Esophagus (tissue), 2 donors: Measurements from ENCODE around the gene SUSD6. TPM values are rescaled to one million over a fixed set of nuclear protein-coding genes. Genes with fewer than 3 reads are reported as not detected.

ENCODE experiments used
- H3K27ac ChIP-seq, 2 donors: one replicate each; pipeline ENCODE4 v1.5.1; 2013; ENCODE audit warnings: low read depth in 2 of 2, mild to moderate bottlenecking in 2 of 2, inconsistent platforms in 1 of 2, low read length in 1 of 2, moderate library complexity in 1 of 2
- H3K27me3 ChIP-seq, 2 donors: one replicate each; pipeline ENCODE4 v1.6.1; 2013; ENCODE audit warnings: low read length in 2 of 2, control low read depth in 1 of 2, mild to moderate bottlenecking in 1 of 2; ENCODE audit not compliant: insufficient read depth in 2 of 2, control insufficient read depth in 1 of 2
- H3K36me3 ChIP-seq, 2 donors: one replicate each; pipeline ENCODE4 v1.6.1; 2013; ENCODE audit warnings: low read length in 1 of 2; ENCODE audit not compliant: control insufficient read depth in 2 of 2, insufficient read depth in 2 of 2
- H3K4me1 ChIP-seq, 2 donors: one replicate each; pipeline ENCODE4 v1.6.1; 2013; ENCODE audit warnings: low read length in 1 of 2; ENCODE audit not compliant: control insufficient read depth in 2 of 2, insufficient read depth in 2 of 2
- H3K4me3 ChIP-seq, 2 donors: one replicate each; pipeline ENCODE4 v1.5.1; 2013; ENCODE audit warnings: low read length in 2 of 2, mild to moderate bottlenecking in 2 of 2, low read depth in 1 of 2, moderate library complexity in 1 of 2
- H3K9me3 ChIP-seq, 2 donors: one replicate each; pipeline ENCODE4 v1.6.1; 2013; ENCODE audit warnings: mild to moderate bottlenecking in 2 of 2, low read depth in 1 of 2, low read length in 1 of 2, moderate library complexity in 1 of 2; ENCODE audit not compliant: control insufficient read depth in 2 of 2, insufficient read depth in 1 of 2
- WGBS, 2 donors: extraction: QIAGEN DNeasy Blood & Tissue Kit; methylation state at CpG; one replicate each; pipeline ENCODE4 v1.1.7; 2013; 5-methylcytosine and 5-hydroxymethylcytosine counted together
- polyA plus RNA-seq, 2 donors: library from polyadenylated mRNA; stranded (reverse); fragments of 200-250 nt; gene quantifications; one replicate each; pipeline ENCODE4 v1.2.3, GENCODE V29; 2013
- donor health status: healthy with polysubstance abuse.
- donor health status: Bipolar disorder and iron deficiency.

Gene SUSD6
- polyA plus RNA-seq, 2 donors = 16.2 to 30.3 TPM

- H3K27ac ChIP-seq = peak overlapping the region; percentile 85 to 95
- peaks cover 0 to 8% of the 10 kb centered on the region in 2 donors for H3K4me1 ChIP-seq
- peak overlapping the region; percentile 13 to 87 for H3K4me3 ChIP-seq
- 12 to 14% methylated on average over 9 of the region's 9 CpGs for WGBS, 2 donors
- no peaks in the 10 kb centered on the region for H3K9me3 ChIP-seq
- H3K27me3 ChIP-seq = no peaks in the 10 kb centered on the region
- no peaks in the 10 kb centered on the region for H3K36me3 ChIP-seq
These were observed 4.4 kb downstream of the SUSD6 start for GRCh38 chr14:69615496-69616407.

- Histone ChIP-seq H3K4me3 (peak overlapping the region in 1 of 2 donors; percentile 87), H3K27ac (peak overlapping the region; percentile 85 to 95), H3K36me3 (no peaks in the 10 kb centered on the region), H3K9me3 (no peaks in the 10 kb centered on the region), H3K27me3 (no peaks in the 10 kb centered on the region), H3K4me1 (peaks cover 0 to 10% of the 10 kb centered on the region in 2 donors)
- 34 to 51% methylated on average over 1 of the region's 1 CpG for WGBS, 2 donors
These were observed 5.0 kb downstream of the SUSD6 start for GRCh38 chr14:69616408-69616773.

GRCh38 chr14:69617796-69618195 is 6.4 kb downstream of the SUSD6 start:
- WGBS, 2 donors = 24 to 43% methylated on average over 1 of the region's 1 CpG
- Histone ChIP-seq H3K27ac (peak overlapping the region; percentile 29 to 67), H3K4me1 (peaks cover 0 to 10% of the 10 kb centered on the region in 2 donors), H3K36me3 (no peaks in the 10 kb centered on the region), H3K4me3 (no peak overlapping the region), H3K9me3 (no peaks in the 10 kb centered on the region), H3K27me3 (no peaks in the 10 kb centered on the region)

GRCh38 chr14:69619012-69619411 is 7.6 kb downstream of the SUSD6 start:
- Histone ChIP-seq H3K4me1 (peaks cover 0 to 10% of the 10 kb centered on the region in 2 donors), H3K9me3 (no peaks in the 10 kb centered on the region), H3K4me3 (peak overlapping the region in 1 of 2 donors; percentile 5), H3K36me3 (no peaks in the 10 kb centered on the region), H3K27ac (peak overlapping the region in 1 of 2 donors; percentile 41), H3K27me3 (no peaks in the 10 kb centered on the region)
- WGBS, 2 donors = 22 to 38% methylated on average over 4 of the region's 4 CpGs

GRCh38 chr14:69620211-69620611 is 8.8 kb downstream of the SUSD6 start:
- Histone ChIP-seq H3K4me3 (no peak overlapping the region), H3K4me1 (peaks cover 0 to 5% of the 10 kb centered on the region in 2 donors), H3K27ac (no peak overlapping the region), H3K36me3 (no peaks in the 10 kb centered on the region), H3K27me3 (no peaks in the 10 kb centered on the region), H3K9me3 (no peaks in the 10 kb centered on the region)
- WGBS, 2 donors = 41 to 49% methylated on average over 5 of the region's 5 CpGs

GRCh38 chr14:69620981-69621380 is 9.6 kb downstream of the SUSD6 start:
- no peaks in the 10 kb centered on the region for H3K27me3 ChIP-seq

GRCh38 chr14:69624136-69624535 is 12.7 kb downstream of the SUSD6 start:
- no peaks in the 10 kb centered on the region for H3K9me3 ChIP-seq
- H3K27ac ChIP-seq = no peak overlapping the region
- no peaks in the 10 kb centered on the region for H3K27me3 ChIP-seq
- H3K36me3 ChIP-seq = no peaks in the 10 kb centered on the region
- no peak overlapping the region for H3K4me3 ChIP-seq
- 88 to 93% methylated on average over 4 of the region's 4 CpGs for WGBS, 2 donors
- H3K4me1 ChIP-seq = peaks cover under 1 to 5% of the 10 kb centered on the region in 2 donors

More at GRCh38 chr14:69620981-69621380, 9.6 kb downstream of the SUSD6 start:
- H3K36me3 ChIP-seq = no peaks in the 10 kb centered on the region
- peaks cover 0 to 5% of the 10 kb centered on the region in 2 donors for H3K4me1 ChIP-seq
- 72 to 82% methylated on average over 2 of the region's 2 CpGs for whole genome bisulfite sequencing, 2 donors
- no peak overlapping the region for H3K4me3 ChIP-seq
- peak overlapping the region in 1 of 2 donors; percentile 49 for H3K27ac ChIP-seq
- no peaks in the 10 kb centered on the region for H3K9me3 ChIP-seq

- 37 to 44% methylated on average over 11 of the region's 11 CpGs for WGBS, 2 donors
- Histone ChIP-seq H3K9me3 (no peaks in the 10 kb centered on the region), H3K4me3 (no peak overlapping the region), H3K4me1 (peaks cover 4 to 10% of the 10 kb centered on the region in 2 donors), H3K27ac (peak overlapping the region; percentile 18 to 50), H3K36me3 (no peaks in the 10 kb centered on the region), H3K27me3 (no peaks in the 10 kb centered on the region)
These were observed 14.1 kb downstream of the SUSD6 start for GRCh38 chr14:69625299-69626131.

- H3K4me1 ChIP-seq = peaks cover 4 to 10% of the 10 kb centered on the region in 2 donors
These were observed 14.7 kb downstream of the SUSD6 start for GRCh38 chr14:69626132-69626500.

More at GRCh38 chr14:69626132-69626500, 14.7 kb downstream of the SUSD6 start:
- 87 to 92% methylated on average over 5 of the region's 5 CpGs for WGBS, 2 donors
- Histone ChIP-seq H3K4me3 (no peak overlapping the region), H3K9me3 (no peaks in the 10 kb centered on the region), H3K36me3 (no peaks in the 10 kb centered on the region), H3K27ac (peak overlapping the region in 1 of 2 donors; percentile 50), H3K27me3 (no peaks in the 10 kb centered on the region)
